Ovary (tissue), 9 donors: ENCODE data around the gene MAU2. TPM values are rescaled to one million over a fixed set of nuclear protein-coding genes. Genes with fewer than 3 reads are reported as not detected.

Experiments used
- DNase-seq, 5 donors: peaks; one replicate each; pipeline ENCODE4 v3.0.0-alpha.2; 2019 to 2020
- H3K27ac ChIP-seq, 2 donors: fragments of 200-600 bp; one replicate each; pipeline versions ENCODE4 v1.5.1 to v1.8.0; 2019 to 2022
- H3K27me3 ChIP-seq: fragments of 200-600 bp; one replicate; pipeline ENCODE4 v1.8.0; 2022
- H3K36me3 ChIP-seq: fragments of 200-600 bp; sonication (generic); one replicate; pipeline ENCODE4 v1.5.1; 2019
- H3K4me1 ChIP-seq: one replicate; pipeline ENCODE4 v1.8.1; 2013; ENCODE audit warnings: mild to moderate bottlenecking, moderate library complexity; ENCODE audit not compliant: insufficient read depth
- H3K4me3 ChIP-seq: fragments of 200-600 bp; sonication (generic); one replicate; pipeline ENCODE4 v1.5.1; 2017
- H3K9me3 ChIP-seq, 2 donors: fragments of 200-600 bp in 1 of 2; sonication (generic) in 1 of 2; one replicate each; pipeline versions ENCODE4 v1.5.1 to v1.8.1; 2013 to 2019; ENCODE audit warnings: mild to moderate bottlenecking in 1 of 2, moderate library complexity in 1 of 2
- EP300 ChIP-seq: sonication (generic); formaldehyde crosslinking; IDR thresholded peaks from one replicate; pipeline ENCODE4 v1.6.1; 2017; ENCODE audit warnings: antibody characterized with exemption
- POLR2A ChIP-seq: fragments of 450-650 bp; IDR thresholded peaks from one replicate; pipeline ENCODE4 v1.6.1; 2017; ENCODE audit warnings: antibody characterized with exemption, mild to moderate bottlenecking, moderate library complexity
- WGBS, 3 donors: extraction: QIAGEN DNeasy Blood & Tissue Kit in 1 of 3; methylation state at CpG; one replicate each; pipeline versions ENCODE4 v1.1.5 to v1.1.7; 2013 to 2017; 5-methylcytosine and 5-hydroxymethylcytosine counted together
- intact Hi-C, 4 donors: fragments of 100-400 bp; cut with DNase I; formaldehyde crosslinking; loops; one replicate each; pipeline versions ENCODE4 v1.11.0 to v1.15.1; 2022 to 2023
- polyA plus RNA-seq, 2 donors: library from polyadenylated mRNA; stranded (reverse); fragments of 200-250 nt in 1 of 2; fragments of 350-450 nt in 1 of 2; fragmentation: Illumina TruSeq in 1 of 2; extraction: RNeasy Lipid Tissue Mini Kit (QIAGEN cat#74804) in 1 of 2; gene quantifications; one replicate each; pipeline ENCODE4 v1.2.3, GENCODE V29; 2013 to 2014
- total RNA-seq, 7 donors: library from RNA; depleted of rRNA in 2 of 7; stranded (reverse); fragments of >200 nt in 2 of 7; fragmentation: NEBNext Ultra II Directional in 3 of 7; extraction: Animal tissue kit (Norgen Biotek cat#: 25700) in 3 of 7; gene quantifications; one replicate each; pipeline versions ENCODE4 v1.1.0 to v1.2.4, GENCODE V29; 2016 to 2023
- TF ChIP-seq, protein P1 (sequence below), 3 donors: fragments of 450-650 bp in 2 of 3; fragments of 200-600 bp in 1 of 3; IDR thresholded peaks; one replicate each; pipeline versions ENCODE4 v1.5.1 to v1.8.0; 2016 to 2022; ENCODE audit warnings: antibody characterized with exemption in 3 of 3, mild to moderate bottlenecking in 1 of 3
- donor health status: DM: no; HTN: no; CAD: no; lungs with moderate emphysema.
- donor health status: DM: no; HTN: no; CAD: no.
- donor health status: Bipolar disorder and iron deficiency.
- donor health status: DM: yes; HTN: yes; CAD: no.
- donor health status: DM: no; HTN: no; CAD: no.
- donor health status: DM: yes; HTN: yes; CAD: no.

MAU2 gene
- total and polyA plus RNA-seq, 9 donors = 12.4 to 77.0 (median 56.8) TPM

DNA sequence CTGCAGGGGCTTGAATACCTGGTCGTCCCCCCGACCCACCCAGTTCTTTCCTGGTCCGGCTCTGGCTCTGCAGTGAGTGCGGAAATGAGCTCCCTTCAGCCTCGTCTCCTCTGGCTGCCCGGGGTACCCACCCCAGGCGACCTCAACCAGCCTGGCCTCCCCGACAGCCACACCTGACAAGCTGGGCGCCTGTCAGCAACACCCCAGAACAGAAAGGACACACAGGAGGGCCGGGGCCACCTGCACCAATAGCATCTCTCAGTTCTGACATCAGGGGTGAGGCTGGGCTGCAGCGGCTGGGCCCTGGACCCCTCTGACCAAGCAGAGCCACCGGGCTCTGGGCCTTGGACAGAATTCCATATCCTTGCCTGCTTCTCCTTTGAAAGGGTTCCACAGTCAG is 20.0 kb upstream of the MAU2 start:
- H3K27me3 ChIP-seq = no peaks in the 10 kb centered on the region
- intact Hi-C loops = no loop called here
- H3K9me3 ChIP-seq = no peaks in the 10 kb centered on the region
- 92 to 97% (median 96%) methylated on average over 12 of the region's 12 CpGs for WGBS, 3 donors
- TF ChIP-seq POLR2A (no peak), EP300 (no peak)
- TF ChIP-seq, protein P1, sequence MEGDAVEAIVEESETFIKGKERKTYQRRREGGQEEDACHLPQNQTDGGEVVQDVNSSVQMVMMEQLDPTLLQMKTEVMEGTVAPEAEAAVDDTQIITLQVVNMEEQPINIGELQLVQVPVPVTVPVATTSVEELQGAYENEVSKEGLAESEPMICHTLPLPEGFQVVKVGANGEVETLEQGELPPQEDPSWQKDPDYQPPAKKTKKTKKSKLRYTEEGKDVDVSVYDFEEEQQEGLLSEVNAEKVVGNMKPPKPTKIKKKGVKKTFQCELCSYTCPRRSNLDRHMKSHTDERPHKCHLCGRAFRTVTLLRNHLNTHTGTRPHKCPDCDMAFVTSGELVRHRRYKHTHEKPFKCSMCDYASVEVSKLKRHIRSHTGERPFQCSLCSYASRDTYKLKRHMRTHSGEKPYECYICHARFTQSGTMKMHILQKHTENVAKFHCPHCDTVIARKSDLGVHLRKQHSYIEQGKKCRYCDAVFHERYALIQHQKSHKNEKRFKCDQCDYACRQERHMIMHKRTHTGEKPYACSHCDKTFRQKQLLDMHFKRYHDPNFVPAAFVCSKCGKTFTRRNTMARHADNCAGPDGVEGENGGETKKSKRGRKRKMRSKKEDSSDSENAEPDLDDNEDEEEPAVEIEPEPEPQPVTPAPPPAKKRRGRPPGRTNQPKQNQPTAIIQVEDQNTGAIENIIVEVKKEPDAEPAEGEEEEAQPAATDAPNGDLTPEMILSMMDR (IDR thresholded peaks at IDR 0.05) = no peak
- no peak for DNase-seq
- no peaks in the 10 kb centered on the region for H3K36me3 ChIP-seq
- H3K4me1 ChIP-seq = no peaks in the 10 kb centered on the region
- no peak overlapping the region for H3K27ac ChIP-seq
- no peak overlapping the region for H3K4me3 ChIP-seq

DNA sequence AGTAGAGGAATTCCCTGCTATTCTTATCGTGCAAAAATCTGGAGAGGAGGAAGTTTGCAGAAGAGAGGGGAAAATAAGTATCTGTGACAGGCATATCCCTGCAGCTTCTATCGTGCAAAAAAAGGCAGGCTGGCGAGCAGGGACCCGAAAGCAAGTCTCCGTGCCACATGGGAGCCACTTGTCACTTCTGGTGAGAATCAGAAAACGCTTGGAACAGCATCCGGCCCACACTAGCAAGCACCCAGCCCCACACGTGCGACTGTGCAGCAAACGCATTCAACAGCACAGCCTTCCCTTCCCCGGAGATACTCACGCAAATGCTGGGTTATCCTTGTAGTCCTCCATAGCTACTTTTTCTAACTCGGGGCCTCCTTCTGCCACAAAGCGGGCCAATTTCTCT is 17.2 kb upstream of the MAU2 start:
- H3K36me3 ChIP-seq = no peaks in the 10 kb centered on the region
- intact Hi-C loops = no loop called here
- TF ChIP-seq POLR2A = no peak
- TF ChIP-seq, protein P1 (IDR thresholded peaks at IDR 0.05) = no peak
- no peak for TF ChIP-seq EP300

DNA sequence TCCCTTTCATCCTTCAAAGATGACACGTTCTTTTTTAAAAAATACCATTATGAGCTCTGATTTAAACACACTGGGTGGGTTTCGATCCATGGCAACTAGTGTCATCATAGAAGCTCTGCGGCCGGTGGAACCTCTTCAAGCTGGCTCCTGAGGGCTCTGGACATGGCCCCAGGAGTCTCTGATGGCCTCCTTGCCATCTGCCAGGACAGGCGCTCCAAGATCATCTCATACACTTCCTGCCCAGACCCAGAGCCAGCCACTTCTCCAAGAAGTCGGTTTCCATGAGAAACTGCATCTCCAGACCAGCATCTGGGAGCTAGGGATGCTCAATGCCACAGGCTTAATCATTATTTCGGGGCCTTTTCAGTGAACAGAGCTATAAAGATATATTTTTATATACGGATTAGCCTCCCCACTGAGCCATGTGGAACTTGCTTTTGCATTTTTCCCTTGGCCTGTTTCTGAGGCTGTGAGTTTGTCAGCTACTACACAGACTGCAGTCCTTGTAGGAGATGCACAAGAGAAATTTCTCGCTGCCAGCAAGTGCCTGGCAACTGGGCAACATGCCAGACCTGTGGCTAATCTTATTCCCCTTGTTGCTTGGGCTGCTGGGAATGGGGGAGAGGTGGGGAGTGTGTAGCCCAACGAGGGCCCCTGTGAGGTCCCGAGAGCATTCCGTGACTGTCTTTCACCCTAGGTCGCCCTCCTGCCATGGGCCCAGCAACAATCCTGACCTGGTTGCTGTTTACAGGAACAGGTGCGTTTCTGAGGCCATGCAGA is 16.3 kb upstream of the MAU2 start:
- no peak overlapping the region for H3K4me3 ChIP-seq
- H3K4me1 ChIP-seq = no peaks in the 10 kb centered on the region
- 85 to 89% (median 88%) methylated on average over 14 of the region's 14 CpGs for WGBS, 3 donors
- intact Hi-C loops = no loop called here
- no peaks in the 10 kb centered on the region for H3K9me3 ChIP-seq
- H3K27me3 ChIP-seq = no peaks in the 10 kb centered on the region
- H3K36me3 ChIP-seq = no peaks in the 10 kb centered on the region
- DNase-seq = no peak
- H3K27ac ChIP-seq = no peak overlapping the region
- no peak for TF ChIP-seq POLR2A
- TF ChIP-seq, protein P1 (IDR thresholded peaks at IDR 0.05) = no peak
- no peak for TF ChIP-seq EP300

More for the DNA sequence above, 17.2 kb upstream of the MAU2 start:
- H3K27me3 ChIP-seq = no peaks in the 10 kb centered on the region
- no peaks in the 10 kb centered on the region for H3K9me3 ChIP-seq
- H3K4me1 ChIP-seq = no peaks in the 10 kb centered on the region
- H3K27ac ChIP-seq = no peak overlapping the region
- 90 to 94% (median 91%) methylated on average over 14 of the region's 14 CpGs for WGBS, 3 donors
- DNase-seq = no peak
- H3K4me3 ChIP-seq = no peak overlapping the region

DNA sequence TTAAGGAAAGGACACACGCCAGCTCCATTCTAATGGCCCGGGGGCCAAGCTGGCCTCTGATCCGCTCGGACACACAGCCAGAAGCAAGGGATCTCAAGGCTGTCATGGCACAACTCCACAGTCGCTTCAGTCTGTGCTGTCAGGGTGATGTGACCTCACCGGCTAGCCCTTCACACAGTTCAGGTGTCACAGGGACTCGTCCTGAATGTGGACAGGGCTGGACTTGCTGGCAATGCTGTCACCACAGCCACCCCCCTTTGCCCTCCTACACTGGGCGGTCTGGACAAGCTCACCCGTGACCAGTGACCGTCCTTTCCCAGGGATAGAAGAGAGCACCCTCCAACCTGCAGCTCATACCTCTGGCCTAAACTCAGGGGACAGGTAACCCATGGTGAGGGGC is 15.6 kb upstream of the MAU2 start:
- WGBS, 3 donors = 91 to 96% (median 91%) methylated on average over 9 to 10 of the region's 10 CpGs

More for the DNA sequence above, 15.6 kb upstream of the MAU2 start:
- no peaks in the 10 kb centered on the region for H3K9me3 ChIP-seq
- intact Hi-C loops = no loop called here
- H3K4me1 ChIP-seq = no peaks in the 10 kb centered on the region
- H3K27me3 ChIP-seq = no peaks in the 10 kb centered on the region
- no peak overlapping the region for H3K4me3 ChIP-seq
- H3K36me3 ChIP-seq = no peaks in the 10 kb centered on the region
- no peak for TF ChIP-seq EP300
- TF ChIP-seq POLR2A = no peak
- TF ChIP-seq, protein P1 (IDR thresholded peaks at IDR 0.05) = no peak
- no peak overlapping the region for H3K27ac ChIP-seq
- no peak for DNase-seq
